Measurements from ENCODE around the gene ADPRS. TPM values are rescaled to one million over a fixed set of nuclear protein-coding genes. Genes with fewer than 3 reads are reported as not detected.

The ADPRS gene
- total RNA-seq, 1 experiment from 2014 or later, result 27.8 TPM

DNA sequence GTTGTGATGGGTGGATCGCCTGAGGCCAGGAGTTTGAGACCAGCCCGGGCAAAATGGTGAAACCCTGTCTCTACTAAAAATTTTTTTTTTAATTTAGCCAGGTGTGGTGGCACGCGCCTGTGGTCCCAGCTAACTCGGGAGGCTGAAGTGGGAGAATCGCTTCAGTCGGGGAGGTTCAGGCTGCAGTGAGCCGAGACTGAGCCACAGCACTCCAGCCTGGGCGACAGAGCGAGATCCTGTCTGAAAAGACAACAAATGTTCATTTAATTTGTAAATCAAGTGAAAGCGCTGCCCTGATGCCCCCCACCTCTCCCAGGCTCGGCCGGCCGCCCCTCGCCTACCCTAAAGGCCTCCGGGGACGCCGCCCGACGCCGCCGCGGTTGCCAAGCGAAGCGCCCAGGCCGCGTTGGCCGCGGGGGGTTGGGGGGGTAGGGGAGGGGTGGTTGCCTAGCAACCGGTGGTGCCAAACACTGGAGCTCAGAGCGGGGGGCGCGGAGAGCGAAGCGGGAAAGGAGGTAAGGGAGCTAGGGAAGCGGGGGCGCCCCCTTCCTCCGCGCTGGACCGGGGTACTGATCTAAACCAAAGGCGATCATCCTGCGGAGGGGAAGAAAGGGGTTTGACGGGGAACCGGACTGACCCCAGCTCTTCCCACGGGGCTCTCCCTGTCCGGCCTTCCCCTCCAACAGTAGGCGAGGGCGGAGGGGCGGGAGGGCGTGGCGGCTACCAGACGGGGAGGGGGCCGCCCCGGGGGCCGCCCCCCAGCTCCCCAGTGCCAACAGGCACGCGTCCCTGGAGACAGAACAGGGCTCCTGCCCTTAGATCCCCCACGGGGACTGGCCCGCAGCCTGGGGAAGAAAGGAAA, 4.8 kb upstream of the ADPRS start, which contains the start of gene TEKT2:
Gene TEKT2, plus strand, starts transcription at position 460 of the 862 bp plus-strand sequence. CDS start 828 bp downstream, outside the sequence.
- Histone ChIP-seq H2BK15ac (ENCODE audit: low read depth, low read length) (no peak within 1 kb of the TSS), H2BK20ac (ENCODE audit: low read depth, low read length, poor library complexity, severe bottlenecking) (no peak within 1 kb of the TSS), H3K56ac (ENCODE audit: insufficient read length, low read depth, low read length) (no peak within 1 kb of the TSS), H4K91ac (ENCODE audit: insufficient read length, low read depth, low read length) (no peak within 1 kb of the TSS), H3K23me2 (ENCODE audit: insufficient read length, low read depth, low read length, poor library complexity, severe bottlenecking) (peaks cover 8% of the 10 kb centered on the region), H4K20me1 (ENCODE audit: control insufficient read depth, insufficient read depth, insufficient read length) (no peaks in the 10 kb centered on the region), H3K79me2 (ENCODE audit: insufficient read depth, low read length) (no peaks in the 10 kb centered on the region), H2BK5ac (ENCODE audit: insufficient read length, low read length) (no peak within 1 kb of the TSS), H3K9me3 (ENCODE audit: control insufficient read depth, low read depth, low read length) (no peaks in the 10 kb centered on the region), H3K79me1 (ENCODE audit: insufficient read depth, low read depth, low read length, poor library complexity, severe bottlenecking) (no peaks in the 10 kb centered on the region), H2AFZ (ENCODE audit: low read length) (no peak within 1 kb of the TSS), H3T11ph (ENCODE audit: low read length) (no peak within 1 kb of the TSS), H3K14ac (ENCODE audit: insufficient read depth, low read length) (peak within 1 kb of the TSS; percentile 96; the same call in 1 of the 2 replicates), H3K27me3 (ENCODE audit: insufficient read depth, low read length) (no peaks in the 10 kb centered on the region), H4K8ac (replicated peaks; ENCODE audit: insufficient read length, low read depth, low read length) (no peak within 1 kb of the TSS), H3K18ac (ENCODE audit: insufficient read length, low read depth, low read length) (peak within 1 kb of the TSS; percentile 94), H4K5ac (ENCODE audit: insufficient read length, low read depth, low read length) (no peak within 1 kb of the TSS), H3K27ac (ENCODE audit: insufficient read length, low read depth, low read length) (no peak within 1 kb of the TSS), H2BK12ac (ENCODE audit: insufficient read length, low read depth, low read length) (no peak within 1 kb of the TSS), H3K4me1 (ENCODE audit: insufficient read depth, low read length) (no peaks in the 10 kb centered on the region), H3K23ac (ENCODE audit: insufficient read length, low read depth, low read length) (no peak within 1 kb of the TSS), H2AK5ac (ENCODE audit: insufficient read length, low read length) (no peak within 1 kb of the TSS), H3K9ac (ENCODE audit: extremely low read depth, insufficient read length, low read length) (no peak within 1 kb of the TSS), H2BK120ac (ENCODE audit: low read depth, low read length, poor library complexity, severe bottlenecking) (peak within 1 kb of the TSS; percentile 50), H3K4ac (ENCODE audit: low read depth, low read length) (no peak within 1 kb of the TSS; the same call in 1 of the 2 replicates), H3K4me2 (ENCODE audit: insufficient read depth, insufficient read length, low read length) (peak within 1 kb of the TSS; percentile 62)
- Mint-ChIP-seq H3K9me3 (no peaks in the 10 kb centered on the region), H3K4me3 (peak within 1 kb of the TSS; percentile 68 to 81), H3K36me3 (ENCODE audit: insufficient read depth in 1 of 3, low read depth in 3 of 3) (no peaks in the 10 kb centered on the region), H3K4me1 (peaks cover 13 to 22% of the 10 kb centered on the region in 2 experiments), H3K27ac (peak within 1 kb of the TSS in 2 of 3 experiments; percentile 74 to 85; a peak in 2 of 7 replicates), H3K27me3 (ENCODE audit: low read depth) (peaks cover 14% of the 10 kb centered on the region)
- TF ChIP-seq CTCF (conservative IDR thresholded peaks at IDR 0.05), result no peak
- no CpG with 5 or more reads among the region's 59 CpGs for WGBS (ENCODE audit: extremely low coverage, insufficient read length, low lambda C conversion rate)
- DNase-seq, result peak; percentile 85
